GM10248 (cell line): ENCODE data around the gene NOTCH1.

Experiments used
- CTCF ChIA-PET: fragments of 300-600 bp; sonication (Branson Sonifier 250); formaldehyde crosslinking; extraction: SDS; loops from one replicate; lab custom pipeline; 2021; ENCODE audit warnings: antibody characterized with exemption; lab: Yijun Ruan, JAX
- POLR2A ChIA-PET: fragments of 350-650 bp; sonication (Branson Sonifier 250); formaldehyde crosslinking; extraction: SDS; loops from one replicate; lab custom pipeline; 2020; ENCODE audit warnings: antibody characterized with exemption; lab: Yijun Ruan, JAX
- DNase-seq: peaks from one replicate; pipeline ENCODE4 v3.0.0; 2012; ENCODE audit errors: extremely low spot score
- TF ChIP-seq, protein P1 (sequence below): IDR thresholded peaks from 2 replicates; pipeline ENCODE4 v1.5.1; 2012; ENCODE audit warnings: mild to moderate bottlenecking, low read depth; ENCODE audit errors: extremely low read depth, missing control alignments, control extremely low read depth

The NOTCH1 gene

DNA sequence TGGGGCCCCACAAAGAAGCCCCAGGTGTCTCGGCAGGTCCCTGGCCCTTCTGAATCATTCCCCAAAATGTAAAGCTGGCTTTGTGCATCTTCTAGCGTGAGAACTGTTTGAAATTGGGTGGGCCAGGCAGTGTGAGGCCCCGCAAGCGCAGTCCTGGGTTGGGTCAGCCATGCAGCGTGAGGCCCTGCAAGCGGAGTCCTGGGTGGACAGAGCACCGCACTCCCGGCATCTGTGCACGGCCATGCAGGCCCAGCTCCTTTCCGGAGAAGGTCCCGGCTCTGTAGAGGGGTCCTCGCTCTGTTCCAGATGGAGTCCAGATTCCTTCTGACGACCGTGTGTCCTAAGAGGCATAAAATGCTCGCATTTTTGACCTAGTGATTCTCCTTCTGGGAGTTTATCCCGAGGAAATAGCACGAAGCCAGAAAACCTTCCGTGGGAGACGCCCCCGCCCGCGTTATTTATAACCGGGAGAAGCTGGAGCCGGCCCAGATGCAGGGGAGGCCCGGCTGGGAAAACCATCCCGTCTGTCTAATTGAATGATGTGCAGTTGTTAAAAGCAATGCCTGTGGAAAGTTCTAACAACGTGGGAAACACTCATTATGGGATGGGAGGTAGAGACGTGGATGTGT is 19.4 kb upstream of the NOTCH1 start:
- no peak for DNase-seq
- ChIA-PET CTCF (interaction anchor here (1.2 to 1.6 kb wide), 6 partner anchors 8 to 79 kb away, joined by 3 to 7 read pairs (median 4); no protein-coding TSS in a partner anchor), POLR2A (no interaction called here)
- TF ChIP-seq, protein P1, sequence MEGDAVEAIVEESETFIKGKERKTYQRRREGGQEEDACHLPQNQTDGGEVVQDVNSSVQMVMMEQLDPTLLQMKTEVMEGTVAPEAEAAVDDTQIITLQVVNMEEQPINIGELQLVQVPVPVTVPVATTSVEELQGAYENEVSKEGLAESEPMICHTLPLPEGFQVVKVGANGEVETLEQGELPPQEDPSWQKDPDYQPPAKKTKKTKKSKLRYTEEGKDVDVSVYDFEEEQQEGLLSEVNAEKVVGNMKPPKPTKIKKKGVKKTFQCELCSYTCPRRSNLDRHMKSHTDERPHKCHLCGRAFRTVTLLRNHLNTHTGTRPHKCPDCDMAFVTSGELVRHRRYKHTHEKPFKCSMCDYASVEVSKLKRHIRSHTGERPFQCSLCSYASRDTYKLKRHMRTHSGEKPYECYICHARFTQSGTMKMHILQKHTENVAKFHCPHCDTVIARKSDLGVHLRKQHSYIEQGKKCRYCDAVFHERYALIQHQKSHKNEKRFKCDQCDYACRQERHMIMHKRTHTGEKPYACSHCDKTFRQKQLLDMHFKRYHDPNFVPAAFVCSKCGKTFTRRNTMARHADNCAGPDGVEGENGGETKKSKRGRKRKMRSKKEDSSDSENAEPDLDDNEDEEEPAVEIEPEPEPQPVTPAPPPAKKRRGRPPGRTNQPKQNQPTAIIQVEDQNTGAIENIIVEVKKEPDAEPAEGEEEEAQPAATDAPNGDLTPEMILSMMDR, result no peak

DNA sequence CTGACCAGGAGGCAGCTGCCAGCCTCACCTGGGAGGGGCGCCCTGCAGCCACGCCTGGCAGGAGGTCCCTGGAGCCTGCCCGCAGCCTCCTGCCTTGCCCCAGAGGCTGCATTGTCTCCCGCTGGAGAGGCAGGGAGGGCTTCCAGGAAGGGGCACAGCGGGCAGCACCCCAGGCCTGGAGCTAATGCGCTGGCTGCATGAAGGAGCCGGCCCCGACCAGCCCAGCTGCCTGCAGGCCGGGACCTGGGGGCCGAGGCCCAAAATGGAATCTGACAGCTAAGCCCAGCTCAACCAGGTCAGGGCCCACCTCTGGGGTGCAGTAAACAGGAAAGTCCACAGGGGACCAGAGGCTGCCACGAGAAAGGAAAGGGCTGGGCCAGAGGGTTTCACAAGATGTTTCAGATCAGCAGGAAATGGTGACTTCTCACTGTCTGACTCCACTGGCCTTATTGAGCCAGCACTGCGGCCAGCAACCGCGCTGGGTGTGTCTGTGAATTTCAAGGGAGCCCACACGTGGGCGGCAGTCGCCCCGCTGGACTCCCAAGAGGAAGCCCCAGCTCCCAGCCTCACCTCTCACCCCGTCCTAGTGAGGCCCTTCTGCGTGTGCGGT is 18.6 kb upstream of the NOTCH1 start:
- POLR2A ChIA-PET, result interaction anchor here (1.7 kb wide), 1 partner anchor 164 kb away, joined by 3 read pairs; no protein-coding TSS in a partner anchor
- CTCF ChIA-PET, result interaction anchor here (1.1 to 1.6 kb wide), 9 partner anchors 9 to 80 kb away, joined by 3 to 7 read pairs (median 4); no protein-coding TSS in a partner anchor
- DNase-seq, result peak; percentile 84
- TF ChIP-seq, protein P1, result peak; percentile 28

DNA sequence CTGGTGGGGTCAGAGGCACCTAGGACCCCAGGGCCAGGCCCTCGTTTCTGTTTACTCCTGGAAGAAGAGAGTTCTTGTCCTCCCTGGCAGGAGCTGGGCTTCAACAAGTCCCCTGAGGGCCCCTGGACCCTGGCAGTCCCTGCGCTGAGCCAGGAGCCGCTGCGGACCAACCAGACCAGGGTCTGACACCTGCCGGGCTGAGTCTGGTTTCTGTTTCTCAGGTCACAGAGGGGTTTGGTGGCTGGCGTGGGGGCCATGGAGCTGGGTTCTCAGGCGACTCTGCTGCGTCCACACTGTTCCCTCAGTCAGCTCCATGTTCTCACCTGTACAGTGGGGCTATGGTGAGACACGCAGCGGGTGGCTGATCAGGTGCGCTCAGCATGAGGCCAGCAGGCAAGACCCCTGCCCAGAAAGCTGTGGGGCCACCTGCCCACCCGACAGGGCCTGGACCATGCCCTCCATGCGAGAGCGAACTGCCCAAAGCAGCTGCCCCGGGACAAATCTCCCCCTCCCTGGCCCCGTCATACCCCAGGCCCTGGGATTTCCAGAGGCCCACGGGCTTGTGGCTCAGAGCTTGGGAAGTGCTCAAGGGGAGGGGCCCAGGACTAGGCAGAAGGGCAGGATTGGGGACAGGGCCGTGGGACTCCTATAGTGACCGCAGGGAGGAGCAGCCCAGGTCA is 17.9 kb upstream of the NOTCH1 start:
- ChIA-PET CTCF (interaction anchor here (1.1 to 1.6 kb wide), 10 partner anchors 9 to 80 kb away, joined by 3 to 7 read pairs (median 4); no protein-coding TSS in a partner anchor), POLR2A (interaction anchor here (1.7 kb wide), 1 partner anchor 165 kb away, joined by 3 read pairs; no protein-coding TSS in a partner anchor)
- no peak for DNase-seq
- TF ChIP-seq, protein P1, result no peak

DNA sequence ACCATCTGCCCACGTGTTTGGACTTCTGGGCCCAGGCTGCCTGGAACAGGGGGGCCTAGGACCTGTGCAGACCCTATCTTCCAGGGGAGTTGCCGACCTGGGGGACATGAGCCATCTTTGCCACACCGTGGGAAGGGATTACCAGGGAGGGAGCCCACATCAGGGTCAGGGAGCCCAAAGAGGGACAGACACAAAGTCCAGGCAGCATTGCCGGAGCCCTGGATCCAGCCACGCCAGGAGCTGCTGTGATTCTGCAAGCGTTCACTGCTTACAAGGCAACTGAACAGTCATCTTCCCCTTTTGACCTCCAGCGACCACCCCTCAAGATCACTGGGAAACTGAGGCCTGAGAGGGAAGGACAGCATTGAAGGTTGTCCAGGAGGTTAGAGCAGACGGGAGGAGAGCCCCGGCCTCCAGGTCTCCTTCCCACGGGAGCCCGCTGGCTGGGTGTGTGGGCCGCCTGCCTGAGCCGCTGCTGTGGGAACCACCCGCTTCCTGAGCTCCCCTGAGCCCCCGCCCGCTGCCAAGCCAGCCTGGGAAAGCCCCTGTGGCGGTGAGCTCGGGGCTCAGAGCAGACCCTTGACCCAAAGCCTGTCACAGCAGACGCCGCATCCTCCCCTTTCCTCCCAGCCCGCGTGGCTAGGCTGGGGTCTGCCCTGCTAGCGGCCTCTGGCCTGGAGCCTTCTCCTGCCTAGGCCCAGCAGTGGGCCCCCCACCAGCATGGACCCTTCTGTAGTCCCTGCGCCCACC is 17.1 kb upstream of the NOTCH1 start:
- TF ChIP-seq, protein P1, result no peak
- POLR2A ChIA-PET, result interaction anchor here (1.7 kb wide), 1 partner anchor 165 kb away, joined by 3 read pairs; no protein-coding TSS in a partner anchor
- CTCF ChIA-PET, result interaction anchor here (1.2 to 1.5 kb wide), 5 partner anchors 11 to 78 kb away, joined by 3 to 6 read pairs (median 4); no protein-coding TSS in a partner anchor
- no peak for DNase-seq

DNA sequence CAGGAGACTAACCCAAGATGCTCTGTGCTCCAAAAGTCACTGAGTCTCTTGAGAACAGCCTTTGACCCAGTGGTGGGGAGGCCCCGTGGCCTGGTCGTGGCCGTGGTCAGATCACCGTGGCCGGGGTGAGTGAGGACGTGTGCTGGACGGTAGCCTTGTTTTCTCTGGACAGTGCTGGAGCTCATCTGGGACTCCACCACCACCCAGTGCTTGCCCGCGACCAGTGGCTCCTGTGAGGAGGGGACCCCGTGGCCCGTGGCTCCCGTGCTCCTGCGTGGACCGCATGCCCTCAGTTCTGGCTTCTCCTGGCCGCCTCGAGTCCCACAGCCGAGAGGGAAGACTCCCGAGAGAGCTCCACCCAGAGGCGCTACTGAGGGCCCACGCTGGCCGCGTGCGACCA is 15.9 kb upstream of the NOTCH1 start:
- DNase-seq, result no peak
- TF ChIP-seq, protein P1, result no peak
- POLR2A ChIA-PET, result no interaction called here
- CTCF ChIA-PET, result interaction anchor here (0.9 to 1.5 kb wide), 4 partner anchors 10 to 46 kb away, joined by 3 to 4 read pairs (median 4); no protein-coding TSS in a partner anchor
